Stimulated activated CD8-positive, alpha-beta memory T cell treated with anti-CD3 and anti-CD28 coated beads, Interleukin-7, amount 100 ng/mL, for 24 hours (primary cell): ENCODE results near the gene FAM8A1.

Source experiments
- DNase-seq: peaks from one replicate; pipeline ENCODE4 v3.0.0-alpha.2; 2020; ENCODE audit warnings: low read depth

Gene FAM8A1

GRCh38 chr6:17601386-17601703, 1.2 kb downstream of the FAM8A1 start:
- DNase-seq = no peak

GRCh38 chr6:17602888-17603287, 2.8 kb downstream of the FAM8A1 start:
- no peak for DNase-seq

GRCh38 chr6:17606606-17607005, 6.5 kb downstream of the FAM8A1 start:
- DNase-seq = no peak

DNA sequence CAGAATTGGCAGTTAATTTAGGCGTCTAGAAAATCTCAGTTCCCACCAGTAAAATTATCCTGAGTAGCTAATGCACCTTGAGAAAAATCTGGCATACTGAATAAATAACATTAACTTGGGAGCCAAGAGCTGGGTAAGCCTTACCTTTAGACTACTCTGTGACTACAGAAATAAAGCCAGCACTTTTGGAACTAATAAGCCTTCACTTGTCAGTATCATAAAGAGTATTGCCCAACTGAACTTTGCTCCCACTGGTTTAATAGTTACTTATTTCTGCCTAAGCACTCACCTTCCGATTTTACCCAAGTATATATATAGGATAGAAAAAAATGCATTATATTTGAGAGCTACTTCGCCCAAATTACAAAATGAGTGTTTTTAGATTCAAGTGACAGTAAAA, 10.7 kb downstream of the FAM8A1 start:
- DNase-seq = no peak

- no peak for DNase-seq
Measured at GRCh38 chr6:17612048-17612447, 11.9 kb downstream of the FAM8A1 start.

- no peak for DNase-seq
Measured at GRCh38 chr6:17615794-17616193, 15.7 kb downstream of the FAM8A1 start.

GRCh38 chr6:17621003-17621402, 20.9 kb downstream of the FAM8A1 start:
- no peak for DNase-seq

- DNase-seq = no peak
Measured at GRCh38 chr6:17622144-17622543, 22.0 kb downstream of the FAM8A1 start.

GRCh38 chr6:17624396-17624795, 24.3 kb downstream of the FAM8A1 start:
- no peak for DNase-seq

DNA sequence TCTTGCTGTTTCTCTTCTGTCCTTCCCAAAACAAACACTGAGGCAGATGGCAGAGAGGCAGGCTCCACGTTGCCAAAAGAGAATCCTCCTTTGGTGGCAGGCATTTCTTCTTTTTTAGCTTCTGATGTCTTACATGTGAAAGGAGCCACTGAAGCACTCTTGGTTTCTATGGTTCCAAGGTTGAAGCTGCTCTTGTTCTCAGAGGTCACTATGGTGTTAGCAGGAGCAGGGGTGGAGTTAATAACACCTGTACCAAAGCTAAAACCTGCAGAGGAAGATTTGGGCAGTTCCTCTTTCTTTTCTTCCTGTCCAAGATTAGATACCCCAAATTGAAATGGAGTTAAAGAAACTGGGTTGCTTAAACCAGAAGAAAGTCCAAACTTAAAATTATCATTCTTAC, 28.8 kb downstream of the FAM8A1 start:
- DNase-seq = no peak

GRCh38 chr6:17629824-17630510, 29.9 kb downstream of the FAM8A1 start:
- no peak for DNase-seq

- no peak for DNase-seq
Measured at GRCh38 chr6:17630511-17631073, 30.5 kb downstream of the FAM8A1 start.

- DNase-seq = no peak
Measured at GRCh38 chr6:17632934-17633333, 32.8 kb downstream of the FAM8A1 start.

- DNase-seq = no peak
Measured at GRCh38 chr6:17633465-17634188, 33.5 kb downstream of the FAM8A1 start.

- no peak for DNase-seq
Measured at GRCh38 chr6:17635568-17635967, 35.5 kb downstream of the FAM8A1 start.

DNA sequence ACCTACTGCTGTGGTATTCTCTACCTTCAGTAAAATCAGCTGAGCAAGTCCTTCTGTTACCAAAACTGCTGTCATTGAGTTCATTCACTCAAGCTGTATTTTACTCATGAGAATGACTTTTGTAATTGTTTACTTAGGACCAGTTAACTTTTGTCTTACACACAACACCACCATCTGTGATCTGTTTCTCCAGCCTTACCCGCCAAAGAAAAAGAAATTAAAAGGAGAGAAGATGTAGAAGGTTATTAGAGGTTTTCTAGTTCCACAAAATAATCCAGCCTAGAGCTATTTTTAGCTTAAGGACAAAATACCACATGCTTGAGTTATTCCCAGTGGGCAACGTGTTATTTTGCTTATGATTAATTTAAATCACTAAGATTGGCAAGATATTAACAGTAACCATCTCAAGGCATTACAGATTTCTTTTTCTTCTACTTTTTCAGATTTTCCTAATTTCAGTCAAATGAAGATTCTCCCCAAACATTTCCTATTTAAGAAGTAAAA, 38.2 kb downstream of the FAM8A1 start:
- DNase-seq = no peak

GRCh38 chr6:17640477-17640917, 40.4 kb downstream of the FAM8A1 start:
- DNase-seq = no peak

GRCh38 chr6:17648745-17649144, 48.6 kb downstream of the FAM8A1 start:
- no peak for DNase-seq

GRCh38 chr6:17650656-17651309, 50.7 kb downstream of the FAM8A1 start:
- no peak for DNase-seq

DNA sequence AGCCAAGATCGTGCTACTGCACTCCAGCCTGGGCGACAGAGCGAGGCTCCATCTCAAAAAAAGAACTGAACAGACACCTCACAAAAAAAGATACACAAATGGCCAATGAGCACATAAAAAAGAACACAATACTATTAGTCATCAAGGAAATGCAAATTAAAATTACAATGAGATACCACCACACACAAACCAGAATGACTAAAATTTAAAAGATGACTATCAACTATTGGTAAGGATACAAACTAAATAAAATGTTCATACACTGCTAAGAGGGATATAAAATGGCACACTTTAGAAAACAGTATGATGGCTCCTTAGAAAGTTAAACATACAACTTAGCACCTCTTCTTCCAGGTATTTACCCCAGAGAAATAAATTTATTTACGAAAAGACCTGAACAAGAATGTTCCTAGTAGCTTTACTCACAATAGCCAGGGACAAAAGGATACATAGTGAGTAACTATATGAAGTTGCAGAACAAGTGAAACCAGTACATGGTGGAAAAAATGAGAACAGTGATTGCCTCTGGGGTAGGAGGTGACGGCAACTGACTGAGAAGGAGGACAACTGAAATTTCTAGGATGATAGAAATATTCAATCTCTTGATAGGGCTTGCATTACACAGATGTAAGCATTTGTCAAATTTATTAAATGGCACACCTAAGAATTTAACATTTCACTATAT, 53.2 kb downstream of the FAM8A1 start:
- no peak for DNase-seq

DNA sequence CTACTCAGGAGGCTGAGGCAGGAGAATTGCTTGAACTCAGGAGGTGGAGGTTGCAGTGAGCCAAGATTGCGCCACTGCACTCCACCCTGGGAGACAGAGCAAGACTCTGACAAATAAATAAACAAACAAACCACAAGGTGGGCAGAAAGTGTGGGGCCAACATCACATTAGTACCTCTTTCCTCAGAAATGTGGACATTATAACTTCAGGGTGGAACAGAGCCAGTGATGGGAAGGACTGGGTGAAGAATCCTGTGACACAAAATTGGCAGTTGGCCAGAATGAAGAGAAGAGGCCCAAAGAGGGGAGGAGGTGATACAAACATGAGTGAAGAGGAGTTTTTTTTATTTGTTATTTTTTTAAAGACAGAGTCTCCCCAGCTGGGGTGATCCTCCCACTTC, 56.0 kb downstream of the FAM8A1 start:
- DNase-seq = no peak

DNA sequence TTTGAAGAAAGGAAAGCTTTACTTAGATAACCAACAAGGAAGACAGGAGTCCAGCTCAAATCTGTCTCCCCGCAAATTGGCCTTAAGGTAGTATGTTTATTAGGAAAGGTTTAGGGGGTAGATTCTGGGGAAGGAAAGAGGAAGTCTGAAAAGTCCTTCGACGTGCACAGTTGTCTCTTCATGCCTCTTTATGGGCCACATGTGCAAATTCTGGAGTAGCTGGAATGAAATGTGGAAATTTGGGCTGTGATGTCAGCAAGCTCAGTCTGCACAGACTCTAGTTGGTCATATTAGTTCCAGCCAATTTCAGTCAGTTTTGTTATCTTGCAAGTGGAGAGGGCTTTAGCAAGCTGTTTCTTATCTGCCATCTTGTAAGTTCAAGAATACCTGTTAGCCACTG, 56.5 kb downstream of the FAM8A1 start:
- DNase-seq = no peak
